Lower leg skin (tissue), 4 donors: ENCODE data around the gene AFF1. TPM values are rescaled to one million over a fixed set of nuclear protein-coding genes. Genes with fewer than 3 reads are reported as not detected.
"Not testable (repeated sequence)": the region's sequence is repeated elsewhere in the genome, so short reads cannot be mapped to it uniquely, and the experiment has no call there.

ENCODE experiments used
- DNase-seq, 2 donors: peaks; one replicate each; pipeline ENCODE4 v3.0.0-alpha.2; 2019; ENCODE audit warnings: low spot score in 2 of 2
- H3K4me3 ChIP-seq: fragments of 200-600 bp; sonication (generic); 2 replicates; pipeline ENCODE4 v1.5.1; 2017; ENCODE audit warnings: mild to moderate bottlenecking, low read depth; ENCODE audit not compliant: poor library complexity, severe bottlenecking
- POLR2A ChIP-seq, 2 donors: fragments of 450-650 bp; IDR thresholded peaks; one replicate each; pipeline ENCODE4 v1.6.1; 2016 to 2017; ENCODE audit warnings: antibody characterized with exemption in 2 of 2, mild to moderate bottlenecking in 1 of 2, moderate library complexity in 1 of 2
- WGBS, 2 donors: methylation state at CpG; one replicate each; pipeline ENCODE4 v1.1.5; 2018; 5-methylcytosine and 5-hydroxymethylcytosine counted together
- intact Hi-C: fragments of 100-400 bp; cut with DNase I; formaldehyde crosslinking; loops from one replicate; pipeline ENCODE4 v1.15.0; 2023; ENCODE audit warnings: low total_unique reads
- total RNA-seq, 4 donors: library from RNA; depleted of rRNA; stranded (reverse); fragments of >200 nt; gene quantifications; one replicate each; pipeline ENCODE4 v1.1.0, GENCODE V29; 2016
- TF ChIP-seq, protein P1 (sequence below), 3 donors: fragments of 450-650 bp; IDR thresholded peaks; one replicate each; pipeline ENCODE4 v1.5.1; 2016; ENCODE audit warnings: antibody characterized with exemption in 3 of 3, mild to moderate bottlenecking in 3 of 3, moderate library complexity in 2 of 3

AFF1 gene
- total RNA-seq, 4 donors from 2014 or later, result 58.1 to 107 (median 71.2) TPM

DNA sequence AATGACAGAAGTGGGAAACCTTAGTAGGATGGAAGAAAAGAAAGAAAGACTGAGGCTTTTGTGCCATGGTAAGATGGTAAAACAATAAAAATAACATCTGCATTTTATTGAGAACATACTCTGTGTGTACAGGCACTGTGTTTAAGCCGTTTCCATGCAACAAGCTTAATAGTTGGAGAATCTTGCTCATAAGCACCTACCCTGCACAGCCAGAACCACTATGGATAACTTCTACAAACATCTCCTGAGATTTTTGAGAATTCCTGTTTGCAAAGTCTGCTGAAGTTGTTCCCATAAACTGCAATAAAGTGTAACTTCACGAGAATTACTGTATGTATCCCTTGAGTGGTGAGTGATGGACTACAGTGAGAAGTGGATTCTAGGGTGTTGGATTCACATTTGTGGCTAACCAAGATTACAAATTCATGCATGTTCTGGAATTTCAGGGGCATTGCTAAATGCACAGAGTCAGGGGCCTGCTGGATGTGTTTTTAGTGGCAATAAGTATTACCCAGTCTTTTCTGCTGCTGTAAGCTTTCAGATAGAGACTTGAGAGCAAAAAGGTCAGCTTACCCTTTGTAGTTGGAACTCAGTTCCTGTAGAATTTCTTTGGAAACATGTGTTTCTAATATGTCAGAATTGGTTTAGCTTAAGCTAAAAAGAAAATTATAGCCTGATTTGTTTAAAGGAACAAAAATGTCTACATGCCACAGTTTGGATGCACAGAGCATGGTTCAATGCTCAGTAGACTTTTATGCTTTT is 132.5 kb downstream of the AFF1 start:
- intact Hi-C loops, result no loop called here
- H3K4me3 ChIP-seq, result no peak overlapping the region
- no peak for DNase-seq
- no peak for TF ChIP-seq POLR2A (IDR thresholded peaks at IDR 0.05)
- TF ChIP-seq, protein P1, sequence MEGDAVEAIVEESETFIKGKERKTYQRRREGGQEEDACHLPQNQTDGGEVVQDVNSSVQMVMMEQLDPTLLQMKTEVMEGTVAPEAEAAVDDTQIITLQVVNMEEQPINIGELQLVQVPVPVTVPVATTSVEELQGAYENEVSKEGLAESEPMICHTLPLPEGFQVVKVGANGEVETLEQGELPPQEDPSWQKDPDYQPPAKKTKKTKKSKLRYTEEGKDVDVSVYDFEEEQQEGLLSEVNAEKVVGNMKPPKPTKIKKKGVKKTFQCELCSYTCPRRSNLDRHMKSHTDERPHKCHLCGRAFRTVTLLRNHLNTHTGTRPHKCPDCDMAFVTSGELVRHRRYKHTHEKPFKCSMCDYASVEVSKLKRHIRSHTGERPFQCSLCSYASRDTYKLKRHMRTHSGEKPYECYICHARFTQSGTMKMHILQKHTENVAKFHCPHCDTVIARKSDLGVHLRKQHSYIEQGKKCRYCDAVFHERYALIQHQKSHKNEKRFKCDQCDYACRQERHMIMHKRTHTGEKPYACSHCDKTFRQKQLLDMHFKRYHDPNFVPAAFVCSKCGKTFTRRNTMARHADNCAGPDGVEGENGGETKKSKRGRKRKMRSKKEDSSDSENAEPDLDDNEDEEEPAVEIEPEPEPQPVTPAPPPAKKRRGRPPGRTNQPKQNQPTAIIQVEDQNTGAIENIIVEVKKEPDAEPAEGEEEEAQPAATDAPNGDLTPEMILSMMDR (IDR thresholded peaks at IDR 0.05), result no peak
- WGBS, 2 donors, result 42 to 43% methylated on average over 2 of the region's 2 CpGs

DNA sequence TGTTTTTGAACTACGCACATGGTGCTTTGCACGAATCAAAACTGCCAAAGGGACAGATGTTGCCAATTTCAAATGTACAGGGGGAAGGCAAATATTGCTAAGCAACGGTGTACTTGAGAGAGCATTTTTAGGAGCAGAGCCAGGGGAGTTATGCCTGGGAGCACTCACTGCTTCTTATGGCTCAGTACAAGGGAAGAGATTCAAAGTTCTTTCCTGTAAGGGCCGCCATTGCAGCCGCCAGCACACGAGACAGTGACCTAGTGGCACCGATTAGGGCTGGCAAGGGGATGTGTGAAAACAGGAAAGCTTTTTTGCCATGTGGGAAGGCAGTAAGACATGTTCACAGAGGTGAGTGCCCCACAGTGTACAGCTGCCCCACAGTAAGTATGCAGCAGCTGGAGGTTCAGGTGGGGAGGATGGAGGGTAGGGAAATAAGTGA is 133.8 kb downstream of the AFF1 start:
- H3K4me3 ChIP-seq, result no peak overlapping the region
- TF ChIP-seq, protein P1 (IDR thresholded peaks at IDR 0.05), result no peak
- TF ChIP-seq POLR2A (IDR thresholded peaks at IDR 0.05), result no peak
- 34 to 37% methylated on average over 7 of the region's 7 CpGs for WGBS, 2 donors
- no peak for DNase-seq
- intact Hi-C loops, result no loop called here

DNA sequence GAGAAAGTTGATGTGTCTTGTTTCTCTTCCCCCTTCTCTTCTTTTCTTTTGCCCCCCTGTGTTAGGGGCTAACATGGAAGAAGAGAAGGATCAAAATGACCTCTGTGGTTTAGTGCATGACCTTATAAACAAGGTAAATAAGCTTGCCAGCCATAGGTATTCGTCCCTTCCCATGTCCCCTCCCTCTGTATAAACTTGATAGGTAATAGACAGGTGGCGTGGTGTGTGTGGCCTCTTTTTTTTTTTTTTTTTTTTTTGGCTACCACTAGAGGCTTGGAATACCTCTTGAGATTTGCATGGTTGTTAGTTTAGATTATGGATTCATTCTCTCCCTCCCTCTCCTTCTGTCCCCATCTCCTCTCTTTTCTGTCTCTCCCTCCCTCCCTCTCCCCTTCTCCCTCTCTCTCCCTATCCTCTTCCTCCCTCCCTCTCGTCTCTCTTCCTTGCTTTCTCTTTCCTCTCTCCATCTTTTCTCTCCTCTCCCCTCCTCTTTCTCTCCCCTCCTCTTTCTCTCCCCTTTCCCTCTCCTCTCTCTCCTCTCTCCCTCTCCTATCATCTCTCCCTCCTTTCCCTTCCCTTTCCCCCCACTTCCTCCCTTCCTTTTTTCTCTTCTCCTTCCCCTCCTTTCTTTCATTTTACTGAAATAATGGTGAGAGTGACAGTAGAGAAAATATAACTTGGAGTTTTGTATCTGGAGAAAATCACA is 134.4 kb downstream of the AFF1 start:
- 64 to 67% methylated on average over 3 of the region's 3 CpGs for WGBS, 2 donors
- no peak for DNase-seq

DNA sequence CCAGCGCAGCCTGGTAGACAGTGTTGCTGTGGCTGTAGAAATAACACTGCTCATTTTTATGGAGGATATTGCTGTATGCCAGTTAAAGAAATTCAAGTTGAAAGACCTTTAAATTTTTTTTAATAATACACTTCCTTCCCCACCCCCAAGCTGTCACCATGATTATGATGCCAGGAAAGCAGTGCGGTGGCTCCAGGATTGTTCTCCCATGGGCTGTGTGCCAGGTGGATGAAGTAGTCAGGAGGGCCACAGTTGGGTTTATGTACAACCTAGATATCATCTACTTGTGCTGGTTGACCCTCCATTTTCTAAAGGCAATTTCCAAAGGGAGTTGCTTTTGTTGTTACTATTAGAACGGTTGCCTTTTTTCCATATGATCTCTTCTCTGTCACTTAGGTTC is 136.6 kb downstream of the AFF1 start:
- no peak for TF ChIP-seq POLR2A (IDR thresholded peaks at IDR 0.05)
- TF ChIP-seq, protein P1 (IDR thresholded peaks at IDR 0.05), result no peak
- 75 to 82% methylated on average over 3 of the region's 3 CpGs for WGBS, 2 donors
- no peak overlapping the region for H3K4me3 ChIP-seq
- no peak for DNase-seq
- intact Hi-C loops, result no loop called here

More for the DNA sequence above, 134.4 kb downstream of the AFF1 start:
- no peak for TF ChIP-seq POLR2A (IDR thresholded peaks at IDR 0.05)
- TF ChIP-seq, protein P1 (IDR thresholded peaks at IDR 0.05), result no peak
- no peak overlapping the region for H3K4me3 ChIP-seq
- intact Hi-C loops, result no loop called here

DNA sequence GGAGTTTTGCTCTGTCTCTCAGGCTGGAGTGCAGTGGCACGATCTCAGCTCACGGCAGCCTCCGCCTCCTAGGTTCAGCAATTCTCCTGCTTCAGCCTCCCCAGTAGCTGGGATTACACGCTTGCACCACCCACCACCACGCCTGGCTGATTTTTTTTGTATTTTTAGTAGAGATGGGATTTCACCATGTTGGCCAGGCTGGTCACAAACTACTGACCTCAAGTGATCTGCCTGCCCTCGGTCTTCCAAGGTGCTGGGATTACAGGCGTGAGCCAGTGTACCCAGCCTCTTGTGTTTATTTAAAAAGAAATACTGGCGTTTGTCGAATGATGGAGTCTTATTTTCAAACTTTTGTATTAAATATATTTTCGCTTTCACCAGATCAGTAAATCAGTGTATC is 137.7 kb downstream of the AFF1 start:
- intact Hi-C loops, H3K4me3 ChIP-seq, DNase-seq: not testable (repeated sequence)
- 92 to 93% methylated on average over 10 of the region's 10 CpGs for WGBS, 2 donors
